ENCODE measurements around the gene ATR.

GRCh38 chr3:142498397-142499180 is 79.9 kb downstream of the ATR start:
- TF ChIP-seq, protein P1, sequence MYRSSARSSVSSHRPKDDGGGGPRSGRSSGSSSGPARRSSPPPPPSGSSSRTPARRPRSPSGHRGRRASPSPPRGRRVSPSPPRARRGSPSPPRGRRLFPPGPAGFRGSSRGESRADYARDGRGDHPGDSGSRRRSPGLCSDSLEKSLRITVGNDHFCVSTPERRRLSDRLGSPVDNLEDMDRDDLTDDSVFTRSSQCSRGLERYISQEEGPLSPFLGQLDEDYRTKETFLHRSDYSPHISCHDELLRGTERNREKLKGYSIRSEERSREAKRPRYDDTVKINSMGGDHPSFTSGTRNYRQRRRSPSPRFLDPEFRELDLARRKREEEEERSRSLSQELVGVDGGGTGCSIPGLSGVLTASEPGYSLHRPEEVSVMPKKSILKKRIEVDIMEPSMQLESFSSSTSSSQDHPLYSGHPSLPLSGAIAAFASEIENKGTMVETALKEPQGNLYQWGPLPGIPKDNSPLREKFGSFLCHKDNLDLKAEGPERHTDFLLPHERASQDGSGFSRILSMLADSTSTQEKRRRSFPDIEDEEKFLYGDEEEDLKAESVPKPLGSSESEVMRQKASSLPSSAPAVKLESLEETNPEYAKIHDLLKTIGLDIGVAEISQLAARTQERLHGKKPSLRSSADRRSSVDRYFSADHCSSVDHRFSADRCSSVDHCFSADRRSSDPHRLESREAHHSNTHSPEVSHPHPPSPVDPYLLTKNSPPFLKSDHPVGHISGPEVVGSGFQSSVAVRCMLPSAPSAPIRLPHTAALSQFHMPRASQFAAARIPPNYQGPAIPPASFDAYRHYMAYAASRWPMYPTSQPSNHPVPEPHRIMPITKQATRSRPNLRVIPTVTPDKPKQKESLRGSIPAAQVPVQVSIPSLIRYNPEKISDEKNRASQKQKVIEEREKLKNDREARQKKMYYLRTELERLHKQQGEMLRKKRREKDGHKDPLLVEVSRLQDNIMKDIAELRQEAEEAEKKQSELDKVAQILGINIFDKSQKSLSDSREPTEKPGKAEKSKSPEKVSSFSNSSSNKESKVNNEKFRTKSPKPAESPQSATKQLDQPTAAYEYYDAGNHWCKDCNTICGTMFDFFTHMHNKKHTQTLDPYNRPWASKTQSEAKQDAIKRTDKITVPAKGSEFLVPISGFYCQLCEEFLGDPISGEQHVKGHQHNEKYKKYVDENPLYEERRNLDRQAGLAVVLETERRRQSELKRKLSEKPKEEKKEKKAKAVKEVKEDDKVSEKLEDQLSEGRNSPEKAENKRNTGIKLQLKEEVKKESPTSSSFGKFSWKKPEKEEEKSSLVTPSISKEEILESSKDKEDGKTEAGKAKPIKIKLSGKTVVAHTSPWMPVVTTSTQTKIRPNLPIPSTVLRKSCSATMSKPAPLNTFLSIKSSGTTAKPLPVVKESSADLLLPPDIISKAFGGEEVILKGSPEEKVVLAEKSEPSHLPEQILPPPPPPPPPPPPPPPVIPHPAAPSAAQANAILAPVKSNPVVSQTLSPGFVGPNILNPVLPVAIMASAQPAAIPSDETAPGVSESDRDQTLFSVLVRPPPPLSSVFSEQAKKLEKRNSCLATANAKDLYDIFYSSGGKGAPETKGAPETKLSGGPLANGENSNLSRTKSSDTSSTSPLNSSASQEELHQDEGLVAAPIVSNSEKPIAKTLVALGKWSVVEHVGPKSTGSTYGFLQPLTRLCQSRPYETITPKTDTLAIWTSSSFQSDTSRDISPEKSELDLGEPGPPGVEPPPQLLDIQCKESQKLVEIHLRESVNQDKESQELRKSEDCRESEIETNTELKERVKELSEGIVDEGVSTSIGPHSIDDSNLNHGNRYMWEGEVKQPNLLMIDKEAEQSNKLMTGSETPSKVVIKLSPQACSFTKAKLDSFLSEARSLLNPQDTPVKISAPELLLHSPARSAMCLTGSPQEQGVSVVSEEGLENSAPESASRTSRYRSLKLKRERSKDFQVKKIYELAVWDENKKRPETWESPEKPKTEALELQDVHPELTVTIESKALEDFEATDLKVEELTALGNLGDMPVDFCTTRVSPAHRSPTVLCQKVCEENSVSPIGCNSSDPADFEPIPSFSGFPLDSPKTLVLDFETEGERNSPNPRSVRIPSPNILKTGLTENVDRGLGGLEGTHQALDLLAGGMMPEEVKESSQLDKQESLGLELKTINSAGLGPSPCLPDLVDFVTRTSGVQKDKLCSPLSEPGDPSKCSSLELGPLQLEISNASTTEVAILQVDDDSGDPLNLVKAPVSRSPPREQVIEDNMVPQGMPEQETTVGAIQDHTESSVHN (IDR thresholded peaks at IDR 0.05; ENCODE audit: borderline replicate concordance in 1 of 2, low read depth in 1 of 2), result no peak
- TF ChIP-seq POLR2A (conservative IDR thresholded peaks at IDR 0.05) (no peak), HCFC1 (IDR thresholded peaks at IDR 0.05; ENCODE audit: low read depth, low read length) (no peak), CHD2 (IDR thresholded peaks at IDR 0.05; ENCODE audit: low read depth, low read length) (no peak), ZNF785 (CRISPR knock-in tag; IDR thresholded peaks at IDR 0.05) (no peak), RBM25 (IDR thresholded peaks at IDR 0.05; ENCODE audit: low read depth, low read length, severe bottlenecking) (no peak), RNF2 (IDR thresholded peaks at IDR 0.05) (no peak), JUNB (CRISPR knock-in tag; conservative IDR thresholded peaks at IDR 0.05) (no peak), GABPA (tag; conservative IDR thresholded peaks at IDR 0.05; ENCODE audit: low read depth) (no peak), ARID3A (IDR thresholded peaks at IDR 0.05; ENCODE audit: borderline replicate concordance, low read depth, low read length) (no peak)
- TF ChIP-seq, protein P2, sequence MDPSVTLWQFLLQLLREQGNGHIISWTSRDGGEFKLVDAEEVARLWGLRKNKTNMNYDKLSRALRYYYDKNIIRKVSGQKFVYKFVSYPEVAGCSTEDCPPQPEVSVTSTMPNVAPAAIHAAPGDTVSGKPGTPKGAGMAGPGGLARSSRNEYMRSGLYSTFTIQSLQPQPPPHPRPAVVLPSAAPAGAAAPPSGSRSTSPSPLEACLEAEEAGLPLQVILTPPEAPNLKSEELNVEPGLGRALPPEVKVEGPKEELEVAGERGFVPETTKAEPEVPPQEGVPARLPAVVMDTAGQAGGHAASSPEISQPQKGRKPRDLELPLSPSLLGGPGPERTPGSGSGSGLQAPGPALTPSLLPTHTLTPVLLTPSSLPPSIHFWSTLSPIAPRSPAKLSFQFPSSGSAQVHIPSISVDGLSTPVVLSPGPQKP (CRISPR knock-in tag; IDR thresholded peaks at IDR 0.05), result no peak
